GM10847 (cell line): ENCODE data around the gene DDX47.

Experiments
- POLR2A ChIP-seq: IDR thresholded peaks from 2 replicates; pipeline ENCODE4 v1.6.1; 2011; ENCODE audit not compliant: insufficient read length; ENCODE audit errors: extremely low read depth

Gene DDX47

DNA sequence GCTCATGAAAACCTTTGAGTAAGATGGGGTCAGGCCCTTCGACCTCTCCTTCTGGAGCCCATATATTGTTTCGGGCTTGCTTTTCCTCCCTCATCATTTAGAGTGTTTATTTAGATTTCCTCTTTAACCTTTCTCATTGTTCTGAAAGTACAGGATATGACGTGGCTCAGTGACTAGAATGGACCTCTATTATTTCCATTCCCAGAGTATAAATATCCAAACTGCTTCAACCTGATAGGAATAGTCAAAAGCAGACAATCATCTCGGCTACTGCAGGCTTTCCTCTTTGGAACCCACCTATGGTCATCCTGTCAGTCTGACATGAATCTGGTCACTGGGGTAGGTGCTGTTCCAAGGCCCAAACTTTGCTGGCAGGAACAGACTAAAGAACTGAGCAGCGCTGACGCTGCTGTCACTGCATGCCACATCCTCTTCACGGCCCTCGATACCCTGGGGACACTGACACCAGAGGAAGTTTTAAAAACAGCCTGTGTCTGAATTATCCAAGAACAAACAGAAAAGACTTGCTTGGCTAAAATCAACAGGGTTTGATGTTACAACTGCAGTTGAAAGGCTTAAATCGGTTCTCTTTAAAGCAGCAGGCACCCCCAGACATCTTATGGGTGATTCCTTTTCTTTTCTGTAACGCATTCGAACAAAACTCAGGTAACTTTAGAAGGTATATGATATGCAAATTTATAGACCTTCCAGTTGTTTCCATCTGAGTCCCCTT lies 5.0 kb upstream of the DDX47 start:
- no peak for TF ChIP-seq POLR2A

DNA sequence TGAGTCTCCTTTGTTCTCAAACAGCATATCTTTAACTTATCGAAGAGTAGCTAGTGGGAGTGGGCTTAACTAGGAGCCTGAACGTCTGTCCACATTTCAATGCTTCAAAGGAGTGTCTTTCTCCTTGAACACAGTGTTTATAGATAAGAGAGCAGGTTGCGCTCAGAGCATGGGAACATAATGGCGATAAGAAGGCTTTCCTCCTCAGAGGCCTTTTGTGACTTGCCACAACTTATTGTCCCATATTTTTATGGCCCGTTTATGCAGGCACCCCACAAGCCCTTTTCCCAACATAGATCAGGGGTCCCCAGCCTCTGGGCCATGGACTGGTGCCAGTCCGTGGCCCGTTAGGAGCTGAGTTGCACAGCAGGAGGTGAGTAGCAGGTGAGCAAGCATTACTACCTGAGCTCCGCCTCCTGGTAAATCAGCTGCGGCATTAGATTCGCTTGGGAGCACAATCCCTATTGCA lies 2.6 kb upstream of the DDX47 start:
- no peak for TF ChIP-seq POLR2A

GRCh38 chr12:12811343-12811742 lies 1.8 kb upstream of the DDX47 start:
- TF ChIP-seq POLR2A, result no peak

DNA sequence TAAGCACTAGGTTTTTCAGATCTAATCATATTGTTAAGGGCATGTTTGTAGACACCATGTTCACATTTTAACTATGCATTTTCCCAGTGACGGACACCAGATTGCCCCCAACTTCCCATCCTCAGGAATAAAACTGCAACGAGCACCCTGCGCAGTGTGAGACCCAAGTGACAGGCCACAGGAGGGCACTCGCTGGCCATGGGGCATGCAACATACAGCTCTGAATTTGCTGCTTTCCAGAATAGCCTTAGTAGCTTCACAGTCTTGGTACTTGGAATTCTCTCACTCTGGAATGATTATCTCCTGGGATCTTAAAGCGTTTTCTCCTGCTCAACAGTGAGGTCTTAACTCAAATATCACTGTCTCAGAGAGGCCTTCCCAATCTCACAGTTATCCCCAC lies 972 bp upstream of the DDX47 start:
- no peak for TF ChIP-seq POLR2A

DNA sequence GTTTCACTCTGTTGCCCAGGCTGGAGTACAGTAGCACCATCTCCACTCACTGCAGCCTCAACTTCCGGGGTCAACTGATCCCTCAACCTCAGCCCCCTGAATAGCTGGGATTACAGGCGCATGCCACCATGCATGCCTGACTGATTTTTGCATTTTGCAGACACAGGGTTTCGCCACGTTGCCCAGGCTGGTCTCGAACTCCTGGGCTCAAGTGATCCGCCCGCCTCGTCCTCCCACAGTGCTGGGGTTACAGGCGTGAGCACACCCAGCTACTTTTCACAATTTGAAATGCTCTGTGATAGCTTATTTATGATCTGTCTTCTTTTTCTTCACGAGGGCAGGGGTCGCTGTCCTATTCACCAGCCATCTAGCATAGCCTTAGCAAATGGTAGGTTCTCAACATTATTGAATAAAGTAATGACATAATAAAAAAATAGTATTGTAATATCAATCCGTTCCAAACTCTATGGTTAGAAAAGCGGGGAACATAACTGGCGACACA lies 477 bp upstream of the DDX47 start:
- TF ChIP-seq POLR2A, result no peak

GRCh38 chr12:12817616-12818015 lies 4.5 kb downstream of the DDX47 start:
- TF ChIP-seq POLR2A, result no peak

DNA sequence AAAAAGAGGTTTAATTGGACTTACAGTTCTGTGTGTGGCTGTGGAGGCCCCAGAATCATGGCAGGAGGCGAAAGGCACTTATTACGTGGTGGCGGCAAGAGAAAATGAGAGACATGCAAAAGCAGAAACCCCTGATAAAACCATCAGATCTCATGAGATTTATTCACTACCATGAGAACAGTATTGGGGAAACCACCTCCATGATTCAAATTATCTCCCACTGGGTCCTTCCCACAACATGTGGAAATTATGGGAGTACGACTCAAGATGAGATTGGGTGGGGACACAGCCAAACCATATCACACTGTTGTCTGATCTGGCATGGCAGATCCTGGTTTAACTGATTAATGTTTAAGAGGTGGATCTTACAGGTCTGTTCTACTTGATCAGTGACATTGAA lies 5.6 kb downstream of the DDX47 start:
- no peak for TF ChIP-seq POLR2A

DNA sequence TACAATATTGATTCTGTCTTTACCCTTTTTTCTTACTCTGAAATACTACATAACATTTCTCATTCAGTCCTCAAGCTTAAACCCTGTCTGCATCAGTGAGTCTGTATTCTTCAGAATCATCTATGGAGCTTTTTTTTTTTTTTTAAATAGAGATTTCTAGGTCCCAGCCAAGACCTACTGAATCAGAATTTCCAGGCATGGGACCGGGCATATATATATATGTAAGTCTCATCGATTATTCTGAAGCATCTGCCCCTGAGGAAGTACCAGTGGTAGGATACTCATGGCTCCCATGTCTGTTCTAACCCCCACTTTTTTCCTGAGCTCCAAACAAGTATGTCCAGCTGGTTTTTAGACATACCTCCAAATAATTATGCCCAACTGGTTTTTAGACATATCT lies 6.1 kb downstream of the DDX47 start:
- TF ChIP-seq POLR2A, result no peak

DNA sequence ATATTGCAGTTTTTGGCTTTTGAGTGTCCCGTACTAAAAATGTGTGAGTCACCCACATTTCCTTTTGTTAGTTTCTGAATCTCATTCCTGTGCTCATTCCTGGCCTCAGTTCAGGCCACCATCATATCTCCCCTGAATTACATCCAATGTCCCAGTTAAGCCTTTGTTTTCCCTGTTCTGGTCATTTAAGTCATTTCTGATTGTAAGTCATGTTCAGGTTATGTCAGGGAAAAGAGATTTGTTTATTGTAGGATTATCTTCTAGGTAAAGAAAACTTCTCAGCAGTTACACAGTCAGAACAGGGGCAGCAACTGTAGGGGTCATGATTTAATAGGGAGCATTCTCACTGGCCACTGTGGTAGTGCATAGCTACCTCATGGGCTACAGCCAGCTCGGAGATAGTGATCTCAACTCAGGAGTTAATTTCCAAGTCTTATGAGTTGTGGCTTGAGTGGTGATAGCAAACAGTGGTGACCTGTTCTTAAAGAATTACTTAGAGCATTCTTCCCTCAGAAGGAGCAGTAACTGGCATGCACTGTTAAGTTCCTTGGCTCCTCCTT lies 6.7 kb downstream of the DDX47 start:
- no peak for TF ChIP-seq POLR2A

DNA sequence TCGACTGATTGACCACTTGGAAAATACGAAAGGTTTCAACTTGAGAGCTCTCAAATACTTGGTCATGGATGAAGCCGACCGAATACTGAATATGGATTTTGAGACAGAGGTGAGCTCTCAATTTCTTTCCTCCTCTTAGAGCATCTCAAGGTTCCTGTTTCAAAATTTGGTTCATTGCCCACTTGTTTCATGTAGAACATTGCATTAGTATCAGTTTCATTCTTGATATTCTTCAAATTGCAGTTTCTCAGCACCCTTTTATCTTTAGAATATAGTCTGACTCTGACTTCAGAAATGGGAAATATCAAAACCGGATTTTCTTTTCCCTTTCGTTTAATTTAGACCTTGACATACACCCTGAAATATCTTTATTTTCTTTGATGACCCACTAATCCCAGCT lies 8.8 kb downstream of the DDX47 start:
- TF ChIP-seq POLR2A, result no peak

DNA sequence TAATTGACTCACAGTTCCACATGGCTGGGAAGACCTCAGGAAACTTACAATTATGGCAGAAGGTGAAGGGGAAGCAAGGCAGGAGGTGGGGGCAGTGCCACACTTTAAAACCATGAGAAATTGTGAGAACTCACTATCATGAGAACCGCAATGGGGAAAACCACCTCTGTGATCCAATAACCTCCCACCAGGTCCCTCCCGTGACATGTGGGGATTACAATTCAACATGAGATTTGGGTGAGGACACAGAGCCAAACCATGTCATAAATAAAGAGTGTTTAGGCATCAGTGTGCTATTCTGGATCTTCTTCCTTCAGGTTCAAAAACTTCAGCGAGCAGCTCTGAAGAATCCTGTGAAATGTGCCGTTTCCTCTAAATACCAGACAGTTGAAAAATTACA lies 9.7 kb downstream of the DDX47 start:
- no peak for TF ChIP-seq POLR2A

- no peak for TF ChIP-seq POLR2A
These were observed 10.2 kb downstream of the DDX47 start for GRCh38 chr12:12823300-12823699.

GRCh38 chr12:12823811-12824210 lies 10.7 kb downstream of the DDX47 start:
- TF ChIP-seq POLR2A, result no peak

DNA sequence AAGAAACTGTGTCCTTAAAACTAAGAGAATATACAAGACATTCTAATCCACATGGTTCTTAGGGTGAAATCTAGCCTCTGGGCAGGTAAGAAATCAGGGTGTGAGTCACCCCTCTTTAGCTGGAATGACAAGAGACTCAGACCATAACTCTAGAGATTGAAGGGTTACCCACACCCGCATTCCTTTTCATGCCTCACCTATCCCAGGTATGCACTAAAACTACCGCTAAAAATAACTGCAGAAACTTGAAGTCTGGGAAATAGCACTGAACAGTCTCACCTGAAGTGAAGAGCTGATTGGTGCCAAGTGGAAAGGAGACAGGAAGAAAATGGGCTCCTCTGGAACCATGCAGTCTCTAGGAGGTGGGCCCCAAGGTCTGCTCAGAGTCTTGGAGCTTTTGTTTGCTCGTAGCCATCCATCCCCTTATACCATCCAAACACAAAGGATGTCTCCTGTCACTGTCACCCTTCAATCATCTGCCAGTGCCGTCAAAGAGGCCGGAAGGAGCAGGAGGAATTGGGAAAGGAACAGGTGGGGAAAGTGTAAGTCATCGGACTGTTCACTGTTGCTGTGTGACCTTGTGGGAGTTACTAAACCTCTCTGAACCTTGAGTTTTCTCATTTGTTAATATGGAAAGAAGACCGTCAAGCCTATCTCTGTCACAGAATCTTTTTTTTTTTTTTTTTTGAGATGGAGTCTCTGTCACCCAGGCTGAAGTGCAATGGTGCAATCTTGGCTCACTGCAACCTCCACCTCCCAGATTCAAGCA lies 22.4 kb downstream of the DDX47 start:
- no peak for TF ChIP-seq POLR2A

- TF ChIP-seq POLR2A, result no peak
These were observed 23.4 kb downstream of the DDX47 start for GRCh38 chr12:12836571-12836970.
